Measurements from ENCODE around the gene CTPS2.
"Not testable (repeated sequence)": the region's sequence is repeated elsewhere in the genome, so short reads cannot be mapped to it uniquely, and the experiment has no call there.

Gene CTPS2

GRCh38 chrX:16618422-16618821 lies 94.0 kb downstream of the CTPS2 start:
- no peak for TF ChIP-seq CTCF (IDR thresholded peaks at IDR 0.05; ENCODE audit: insufficient read depth, missing control alignments)
- no peak for DNase-seq (ENCODE audit: insufficient read length, low spot score)
- no peak for FAIRE-seq

- FAIRE-seq, result no peak
Measured at GRCh38 chrX:16617382-16617781, 95.1 kb downstream of the CTPS2 start.

GRCh38 chrX:16612257-16612897 lies 100.1 kb downstream of the CTPS2 start:
- FAIRE-seq (no peak), DNase-seq (ENCODE audit: insufficient read length, low spot score) (no peak)
- no peak for TF ChIP-seq CTCF (IDR thresholded peaks at IDR 0.05; ENCODE audit: insufficient read depth, missing control alignments)

More at GRCh38 chrX:16617382-16617781, 95.1 kb downstream of the CTPS2 start:
- no peak for DNase-seq (ENCODE audit: insufficient read length, low spot score)
- TF ChIP-seq CTCF (IDR thresholded peaks at IDR 0.05; ENCODE audit: insufficient read depth, missing control alignments), result no peak

- not testable (repeated sequence) for DNase-seq (ENCODE audit: insufficient read length, low spot score); FAIRE-seq
Measured at GRCh38 chrX:16610654-16611053, 101.8 kb downstream of the CTPS2 start.

- FAIRE-seq (no peak), DNase-seq (ENCODE audit: insufficient read length, low spot score) (no peak)
- no peak for TF ChIP-seq CTCF (IDR thresholded peaks at IDR 0.05; ENCODE audit: insufficient read depth, missing control alignments)
Measured at GRCh38 chrX:16610121-16610621, 102.3 kb downstream of the CTPS2 start.

- no peak for FAIRE-seq
- no peak for TF ChIP-seq CTCF (IDR thresholded peaks at IDR 0.05; ENCODE audit: insufficient read depth, missing control alignments)
- DNase-seq (ENCODE audit: insufficient read length, low spot score), result no peak
Measured at GRCh38 chrX:16606142-16606720, 106.2 kb downstream of the CTPS2 start.

GRCh38 chrX:16604337-16604736 lies 108.1 kb downstream of the CTPS2 start:
- DNase-seq (ENCODE audit: insufficient read length, low spot score) (no peak), FAIRE-seq (no peak)
- TF ChIP-seq CTCF (IDR thresholded peaks at IDR 0.05; ENCODE audit: insufficient read depth, missing control alignments), result no peak

Data from D721Med (cell line).